Heart left ventricle (tissue), 13 donors: ENCODE data around the gene BTN3A1.

Experiments used
- POLR2A ChIP-seq, 2 donors: fragments of 450-650 bp; IDR thresholded peaks; one replicate each; pipeline ENCODE4 v1.6.1; 2017; ENCODE audit warnings: antibody characterized with exemption in 2 of 2, mild to moderate bottlenecking in 2 of 2, moderate library complexity in 2 of 2
- TF ChIP-seq, protein P1 (sequence below), 12 donors: fragments of 200-600 bp; sonication (generic) in 4 of 12; IDR thresholded peaks; one replicate each; pipeline versions ENCODE4 v1.5.0 to v1.8.0; 2018 to 2022; ENCODE audit warnings: antibody characterized with exemption in 12 of 12, mild to moderate bottlenecking in 5 of 12
- donor health status: ischemic (EF 13 %, LVEDD 7.1; RV severe dilation, severe dysfunction).
- donor health status: DM: no; HTN: yes; CAD: no.
- donor health status: DM: no; HTN: no; CAD: no.
- donor health status: ischemic (EF 25% LVEDD 6.9; RV normal size, moderate dysfunction).
- donor health status: ischemic (EF 25% LVEDD 5.7; RV mildly dilated, moderate dysfunction).
- donor health status: ischemic (EF 35%, LVEDD 5.7; RV mildly dilated, moderate dysfunction).
- donor health status: nonischemic (EF 11% LVEDD 7.7; RV severe dilation, severe dysfunction).
- donor health status: DM: yes; HTN: yes; CAD: no.
- donor health status: PGD.
- donor health status: ischemic (EF 29% LVEDD 5.4; RV normal size, mild dysfunction).
- donor health status: nonischemic (EF 23%, LVEDD 6.1; RV moderate dilation, normal function).

DNA sequence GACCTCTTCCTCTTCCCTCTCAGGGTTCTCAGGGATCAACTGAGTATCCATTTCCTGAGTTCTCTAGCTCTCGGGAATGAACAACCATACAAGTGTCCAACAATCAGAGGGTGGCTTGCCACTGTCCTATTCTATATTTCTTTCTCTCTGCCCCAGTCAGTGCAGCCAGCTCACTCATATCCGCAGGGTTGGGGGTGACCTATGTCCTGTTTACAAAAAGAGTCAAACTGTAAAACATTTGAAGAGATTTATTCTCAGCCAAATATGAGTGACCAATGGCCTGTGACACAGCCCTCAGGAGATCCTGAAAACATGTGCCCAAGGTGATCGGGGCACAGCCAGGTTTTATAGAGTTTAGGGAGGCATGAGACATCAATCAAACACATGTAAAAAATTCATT lies 47.9 kb upstream of the BTN3A1 start:
- TF ChIP-seq, protein P1, sequence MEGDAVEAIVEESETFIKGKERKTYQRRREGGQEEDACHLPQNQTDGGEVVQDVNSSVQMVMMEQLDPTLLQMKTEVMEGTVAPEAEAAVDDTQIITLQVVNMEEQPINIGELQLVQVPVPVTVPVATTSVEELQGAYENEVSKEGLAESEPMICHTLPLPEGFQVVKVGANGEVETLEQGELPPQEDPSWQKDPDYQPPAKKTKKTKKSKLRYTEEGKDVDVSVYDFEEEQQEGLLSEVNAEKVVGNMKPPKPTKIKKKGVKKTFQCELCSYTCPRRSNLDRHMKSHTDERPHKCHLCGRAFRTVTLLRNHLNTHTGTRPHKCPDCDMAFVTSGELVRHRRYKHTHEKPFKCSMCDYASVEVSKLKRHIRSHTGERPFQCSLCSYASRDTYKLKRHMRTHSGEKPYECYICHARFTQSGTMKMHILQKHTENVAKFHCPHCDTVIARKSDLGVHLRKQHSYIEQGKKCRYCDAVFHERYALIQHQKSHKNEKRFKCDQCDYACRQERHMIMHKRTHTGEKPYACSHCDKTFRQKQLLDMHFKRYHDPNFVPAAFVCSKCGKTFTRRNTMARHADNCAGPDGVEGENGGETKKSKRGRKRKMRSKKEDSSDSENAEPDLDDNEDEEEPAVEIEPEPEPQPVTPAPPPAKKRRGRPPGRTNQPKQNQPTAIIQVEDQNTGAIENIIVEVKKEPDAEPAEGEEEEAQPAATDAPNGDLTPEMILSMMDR (IDR thresholded peaks at IDR 0.05): no peak
- no peak for TF ChIP-seq POLR2A (IDR thresholded peaks at IDR 0.05)
